Stimulated activated naive CD8-positive, alpha-beta T cell treated with anti-CD3 and anti-CD28 coated beads, Interleukin-15, amount 100 ng/mL, for 72 hours (primary cell): Measurements from ENCODE around the gene MARCHF9.
A peak's percentile ranks its signal among the peaks of the same experiment; 100 is the strongest.

Experiments
- ATAC-seq: fragments of 150-1000 bp; cut with Tn5 transposase; 2 replicates; pipeline ENCODE4 v1.10.0; 2021; ENCODE audit warnings: mild to moderate bottlenecking, moderate library complexity
- DNase-seq, 2 donors: peaks; one replicate each; pipeline ENCODE4 v3.0.0; 2021 to 2022
- H3K27ac Mint-ChIP-seq, 2 donors: one replicate each; pipeline ENCODE4 v1.8.0; 2022; ENCODE audit warnings: mild to moderate bottlenecking in 2 of 2, mixed read lengths in 2 of 2, moderate library complexity in 2 of 2
- H3K27me3 Mint-ChIP-seq: one replicate; pipeline ENCODE4 v1.8.0; 2022; ENCODE audit warnings: mixed read lengths
- H3K4me1 Mint-ChIP-seq: one replicate; pipeline ENCODE4 v1.8.0; 2022; ENCODE audit warnings: mild to moderate bottlenecking, mixed read lengths
- H3K4me3 Mint-ChIP-seq, 2 donors: one replicate each; pipeline ENCODE4 v1.8.0; 2022; ENCODE audit warnings: mild to moderate bottlenecking in 2 of 2, mixed read lengths in 2 of 2, moderate library complexity in 1 of 2
- H3K9me3 Mint-ChIP-seq, 2 donors: one replicate each; pipeline ENCODE4 v1.8.0; 2022; ENCODE audit warnings: mixed read lengths in 2 of 2

MARCHF9 gene

GRCh38 chr12:57741844-57742738, 12.8 kb upstream of the MARCHF9 start:
- peak overlapping the region; percentile 75 to 84 for H3K27ac Mint-ChIP-seq
- H3K9me3 Mint-ChIP-seq = no peaks in the 10 kb centered on the region
- peaks cover 69% of the 10 kb centered on the region for H3K4me1 Mint-ChIP-seq
- peak overlapping the region; percentile 83 to 87 for H3K4me3 Mint-ChIP-seq
- H3K27me3 Mint-ChIP-seq = no peaks in the 10 kb centered on the region
- ATAC-seq (peak; percentile 73), DNase-seq (peak; percentile 67 to 81)

- DNase-seq = no peak
- no peak for ATAC-seq
- Mint-ChIP-seq H3K4me1 (peaks cover 80% of the 10 kb centered on the region), H3K9me3 (no peaks in the 10 kb centered on the region), H3K4me3 (peak overlapping the region; percentile 92 to 99), H3K27me3 (no peaks in the 10 kb centered on the region), H3K27ac (peak overlapping the region in 1 of 2 donors; percentile 96)
Measured at GRCh38 chr12:57743769-57744168, 11.1 kb upstream of the MARCHF9 start.

GRCh38 chr12:57744194-57744776, 10.6 kb upstream of the MARCHF9 start:
- DNase-seq = peak; percentile 72 to 84
- Mint-ChIP-seq H3K4me1 (peaks cover 80% of the 10 kb centered on the region), H3K27me3 (no peaks in the 10 kb centered on the region), H3K9me3 (no peaks in the 10 kb centered on the region), H3K27ac (peak overlapping the region; percentile 96 to 99), H3K4me3 (peak overlapping the region; percentile 92 to 99)
- ATAC-seq = peak; percentile 72

- DNase-seq = peak; percentile 91 to 94
- H3K27ac Mint-ChIP-seq = peak within 1 kb of the TSS; percentile 96 to 99
- H3K27me3 Mint-ChIP-seq = no peaks in the 10 kb centered on the region
- H3K4me1 Mint-ChIP-seq = peaks cover 78% of the 10 kb centered on the region
- peak within 1 kb of the TSS; percentile 92 to 99 for H3K4me3 Mint-ChIP-seq
- ATAC-seq = peak; percentile 86
- no peaks in the 10 kb centered on the region for H3K9me3 Mint-ChIP-seq
Measured at GRCh38 chr12:57744777-57745484, 10.0 kb upstream of the MARCHF9 start, which contains the start of gene TSPAN31. Gene TSPAN31, plus strand, starts transcription at chr12:57745039. Its CDS starts 116 bp downstream, at chr12:57745155.

- H3K27ac Mint-ChIP-seq = peak overlapping the region; percentile 96 to 99
- peaks cover 77% of the 10 kb centered on the region for H3K4me1 Mint-ChIP-seq
- peak overlapping the region; percentile 92 to 99 for H3K4me3 Mint-ChIP-seq
Measured at GRCh38 chr12:57745485-57745881, 9.4 kb upstream of the MARCHF9 start.

GRCh38 chr12:57746025-57746424, 8.9 kb upstream of the MARCHF9 start:
- Mint-ChIP-seq H3K27ac (peak overlapping the region; percentile 52 to 99), H3K27me3 (no peaks in the 10 kb centered on the region), H3K4me1 (peaks cover 77% of the 10 kb centered on the region), H3K9me3 (no peaks in the 10 kb centered on the region), H3K4me3 (peak overlapping the region; percentile 92 to 99)
- ATAC-seq (no peak), DNase-seq (no peak)

More at GRCh38 chr12:57745485-57745881, 9.4 kb upstream of the MARCHF9 start:
- ATAC-seq (no peak), DNase-seq (no peak)
- Mint-ChIP-seq H3K27me3 (no peaks in the 10 kb centered on the region), H3K9me3 (no peaks in the 10 kb centered on the region)

- peaks cover 85% of the 10 kb centered on the region for H3K4me1 Mint-ChIP-seq
- H3K27me3 Mint-ChIP-seq = no peaks in the 10 kb centered on the region
- H3K4me3 Mint-ChIP-seq = no peak overlapping the region
- H3K9me3 Mint-ChIP-seq = no peaks in the 10 kb centered on the region
- ATAC-seq (no peak), DNase-seq (no peak)
- H3K27ac Mint-ChIP-seq = peak overlapping the region in 1 of 2 donors; percentile 31
Measured at GRCh38 chr12:57749061-57749460, 5.8 kb upstream of the MARCHF9 start.

GRCh38 chr12:57750561-57751431, 4.1 kb upstream of the MARCHF9 start:
- DNase-seq (no peak), ATAC-seq (no peak)
- peak overlapping the region; percentile 93 to 97 for H3K4me3 Mint-ChIP-seq
- H3K9me3 Mint-ChIP-seq = no peaks in the 10 kb centered on the region
- H3K27me3 Mint-ChIP-seq = no peaks in the 10 kb centered on the region
- peaks cover 77% of the 10 kb centered on the region for H3K4me1 Mint-ChIP-seq
- H3K27ac Mint-ChIP-seq = peak overlapping the region; percentile 97 to 98

- ATAC-seq (no peak), DNase-seq (no peak)
- H3K9me3 Mint-ChIP-seq = no peaks in the 10 kb centered on the region
- peak overlapping the region; percentile 97 to 98 for H3K27ac Mint-ChIP-seq
- peak overlapping the region; percentile 93 to 97 for H3K4me3 Mint-ChIP-seq
- H3K27me3 Mint-ChIP-seq = no peaks in the 10 kb centered on the region
- peaks cover 75% of the 10 kb centered on the region for H3K4me1 Mint-ChIP-seq
Measured at GRCh38 chr12:57751432-57751787, 3.5 kb upstream of the MARCHF9 start.

- H3K4me1 Mint-ChIP-seq = peaks cover 76% of the 10 kb centered on the region
- peak within 1 kb of the TSS; percentile 93 to 97 for H3K4me3 Mint-ChIP-seq
- ATAC-seq (peak; percentile 82), DNase-seq (peak; percentile 99 to 100)
- H3K9me3 Mint-ChIP-seq = no peaks in the 10 kb centered on the region
- no peaks in the 10 kb centered on the region for H3K27me3 Mint-ChIP-seq
- peak within 1 kb of the TSS; percentile 97 to 98 for H3K27ac Mint-ChIP-seq
Measured at GRCh38 chr12:57751788-57752667, 2.9 kb upstream of the MARCHF9 start, which contains the start of gene CDK4. Gene CDK4, minus strand, starts transcription at chr12:57752310. Its CDS starts 593 bp downstream, at chr12:57751717.

GRCh38 chr12:57752668-57753000, 2.3 kb upstream of the MARCHF9 start:
- DNase-seq = no peak
- peak overlapping the region; percentile 14 to 54 for H3K27ac Mint-ChIP-seq
- ATAC-seq = no peak
- H3K9me3 Mint-ChIP-seq = no peaks in the 10 kb centered on the region
- H3K4me1 Mint-ChIP-seq = peaks cover 72% of the 10 kb centered on the region
- no peaks in the 10 kb centered on the region for H3K27me3 Mint-ChIP-seq
- H3K4me3 Mint-ChIP-seq = peak overlapping the region; percentile 93 to 97

- Mint-ChIP-seq H3K4me1 (peaks cover 70% of the 10 kb centered on the region), H3K4me3 (peak overlapping the region; percentile 77), H3K9me3 (no peaks in the 10 kb centered on the region), H3K27ac (peak overlapping the region in 1 of 2 donors; percentile 13), H3K27me3 (no peaks in the 10 kb centered on the region)
- ATAC-seq (no peak), DNase-seq (no peak)
Measured at GRCh38 chr12:57753756-57754337, 1.1 kb upstream of the MARCHF9 start.

- Mint-ChIP-seq H3K27ac (no peak overlapping the region), H3K4me3 (peak overlapping the region; percentile 40 to 77), H3K27me3 (no peaks in the 10 kb centered on the region), H3K9me3 (no peaks in the 10 kb centered on the region), H3K4me1 (peaks cover 70% of the 10 kb centered on the region)
- ATAC-seq (no peak), DNase-seq (no peak)
Measured at GRCh38 chr12:57755194-57755453, 221 bp downstream of the MARCHF9 start.
